GM12878 (cell line): ENCODE results near the gene CRHBP. TPM values are rescaled to one million over a fixed set of nuclear protein-coding genes. Genes with fewer than 3 reads are reported as not detected.

ENCODE experiments used
- ATAC-seq: fragments of 200-7000 bp; cut with Tn5 transposase; 3 replicates; pipeline ENCODE4 v1.9.1; 2020; ENCODE audit warnings: mild to moderate bottlenecking, moderate library complexity
- BruUV-seq: library from RNA; stranded (reverse); fragments of 400-500 nt; replicated peaks from 2 replicates; lab custom pipeline; 2021; lab: Mats Ljungman, UMichigan
- CTCF ChIA-PET: fragments of 300-600 bp; sonication (Branson Sonifier 250); formaldehyde crosslinking; extraction: SDS; loops from one replicate; lab custom pipeline; 2021; ENCODE audit warnings: inconsistent platforms; lab: Yijun Ruan, JAX
- POLR2A ChIA-PET: fragments of 350-600 bp; formaldehyde crosslinking; extraction: SDS; loops from one replicate; lab custom pipeline; 2021; ENCODE audit warnings: inconsistent platforms; lab: Charles Lee
- RAD21 ChIA-PET: fragments of 300-600 bp; sonication (Branson Sonifier 250); formaldehyde crosslinking; loops from one replicate; lab custom pipeline; 2023; ENCODE audit warnings: antibody characterized with exemption; ENCODE audit not compliant: unreplicated experiment; lab: Charles Lee
- SMC1A ChIA-PET: fragments of 300-600 bp; sonication (Branson Sonifier 250); formaldehyde crosslinking; loops from one replicate; lab custom pipeline; 2023; ENCODE audit not compliant: unreplicated experiment, uncharacterized antibody; lab: Charles Lee
- DNase-seq: peaks from one replicate; pipeline ENCODE4 v3.0.0-alpha.2; 2011; ENCODE audit warnings: low read depth, low spot score
- FAIRE-seq: peaks from 3 replicates; lab custom pipeline; 2011; peaks lifted over from hg19 to GRCh38; lab: Jason Lieb, UNC
- H2AFZ ChIP-seq: 2 replicates; pipeline ENCODE4 v1.6.0; 2011; ENCODE audit warnings: low read depth, low read length, control low read depth; ENCODE audit not compliant: control insufficient read depth
- H3K27ac ChIP-seq: 2 replicates; pipeline ENCODE4 v1.5.1; 2011; ENCODE audit warnings: control low read depth; ENCODE audit not compliant: control insufficient read depth, insufficient read depth
- H3K27me3 ChIP-seq, 2 experiments: replicated peaks in 1 of 2; 2 replicates each; pipeline versions ENCODE4 v1.6.0 to v1.6.1; 2011; ENCODE audit warnings: low read length in 1 of 2; ENCODE audit not compliant: control insufficient read depth in 2 of 2, insufficient read depth in 2 of 2
- H3K36me3 ChIP-seq, 2 experiments: 2 replicates each; pipeline ENCODE4 v1.5.1; 2011; ENCODE audit warnings: low read length in 1 of 2; ENCODE audit not compliant: control insufficient read depth in 2 of 2, insufficient read depth in 2 of 2
- H3K4me1 ChIP-seq: 2 replicates; pipeline ENCODE4 v1.6.1; 2011; ENCODE audit warnings: mild to moderate bottlenecking, low read length, moderate library complexity, mixed read lengths; ENCODE audit not compliant: control insufficient read depth, insufficient read depth
- H3K4me2 ChIP-seq: 2 replicates; pipeline ENCODE4 v1.6.0; 2011; ENCODE audit warnings: control low read depth; ENCODE audit not compliant: control insufficient read depth, insufficient read depth
- H3K4me3 ChIP-seq: fragments of 200-600 bp; sonication (generic); 2 replicates; pipeline ENCODE4 v1.5.1; 2016
- H3K79me2 ChIP-seq: 2 replicates; pipeline ENCODE4 v1.6.0; 2011; ENCODE audit warnings: low read length; ENCODE audit not compliant: control insufficient read depth, insufficient read depth
- H3K9ac ChIP-seq: 2 replicates; pipeline ENCODE4 v1.8.0; 2011; ENCODE audit warnings: low read length, control low read depth, mixed read lengths; ENCODE audit not compliant: control insufficient read depth, insufficient read depth
- H3K9me3 ChIP-seq: replicated peaks from 3 replicates; pipeline ENCODE4 v1.5.1; 2011; ENCODE audit warnings: mild to moderate bottlenecking, low read length; ENCODE audit not compliant: control insufficient read depth, insufficient read depth
- H4K20me1 ChIP-seq: 2 replicates; pipeline ENCODE4 v1.6.0; 2011; ENCODE audit not compliant: control insufficient read depth, insufficient read depth
- BMI1 ChIP-seq: fragments of 450-650 bp; IDR thresholded peaks from 2 replicates; pipeline ENCODE4 v1.6.1; 2016; ENCODE audit warnings: mild to moderate bottlenecking, moderate library complexity, borderline replicate concordance
- NR2C2 ChIP-seq: IDR thresholded peaks from 2 replicates; pipeline ENCODE4 v1.6.1; 2011; ENCODE audit warnings: borderline replicate concordance, low read depth; ENCODE audit not compliant: control insufficient read depth, insufficient read length
- PBX3 ChIP-seq: IDR thresholded peaks from 2 replicates; pipeline ENCODE4 v1.6.1; 2011; ENCODE audit warnings: mild to moderate bottlenecking, low read depth, low read length, moderate library complexity; ENCODE audit not compliant: insufficient replicate concordance
- USF2 ChIP-seq: IDR thresholded peaks from 2 replicates; pipeline ENCODE4 v1.6.1; 2011; ENCODE audit warnings: low read depth, low read length, improper control_type of control experiment, borderline replicate concordance
- ZBTB4 ChIP-seq: fragments of 450-650 bp; formaldehyde crosslinking; IDR thresholded peaks from 2 replicates; pipeline ENCODE4 v1.4.0; 2022; ENCODE audit warnings: mild to moderate bottlenecking, moderate library complexity
- ZNF217 ChIP-seq: fragments of 450-650 bp; IDR thresholded peaks from 2 replicates; pipeline ENCODE4 v1.6.1; 2017; ENCODE audit warnings: antibody characterized with exemption, mild to moderate bottlenecking
- ZNF384 ChIP-seq: IDR thresholded peaks from 2 replicates; pipeline ENCODE4 v1.6.1; 2012; ENCODE audit warnings: low read depth, mild to moderate bottlenecking, low read length, improper control_type of control experiment, borderline replicate concordance
- WGBS: methylation state at CpG from one replicate; pipeline ENCODE4 v1.1.6; 2016; ENCODE audit warnings: low lambda C conversion rate; ENCODE audit not compliant: insufficient replicate concordance, insufficient coverage; ENCODE audit errors: missing lambda C conversion rate; 5-methylcytosine and 5-hydroxymethylcytosine counted together
- in situ Hi-C: fragments of 300-500 bp; cut with MboI; formaldehyde crosslinking; loops from 9 replicates; pipeline ENCODE4 v1.14.3; 2018; ENCODE audit warnings: mixed read lengths
- intact Hi-C: fragments of 100-400 bp; cut with micrococcal nuclease; formaldehyde crosslinking; loops from one replicate; pipeline ENCODE4 v1.14.2; 2022; ENCODE audit not compliant: unreplicated experiment
- polyA plus RNA-seq, 11 experiments: library from polyadenylated mRNA; depleted of rRNA in 4 of 11; unstranded in 6 of 11; stranded (reverse) in 5 of 11; fragments of >200 nt; fragmentation: Nextera tagmentation in 4 of 11; fragmentation: Illumina TruSeq in 1 of 11; extraction: Ambion mirVana in 4 of 11; extraction: Trizol in 1 of 11; gene quantifications; 1 replicate in 1 of 11; 2 replicates in 10 of 11; pipeline versions ENCODE4 v1.2.1 to v1.2.3, GENCODE V29; 2011 to 2016; ENCODE audit warnings: inconsistent platforms in 2 of 11, missing spikeins in 2 of 11, low read depth in 1 of 11
- total RNA-seq, 4 experiments: library from RNA; depleted of rRNA in 3 of 4; stranded (reverse); fragments of >200 nt in 3 of 4; fragmentation: Illumina TruSeq in 1 of 4; extraction: Trizol in 1 of 4; gene quantifications; 2 replicates each; pipeline versions ENCODE4 v1.2.1 to v1.2.3, GENCODE V29; 2013 to 2021
- TF ChIP-seq, protein P1 (sequence below): fragments of 450-650 bp; IDR thresholded peaks from 2 replicates; pipeline ENCODE4 v1.6.1; 2016; ENCODE audit warnings: mild to moderate bottlenecking
- TF ChIP-seq, protein P2 (sequence below): fragments of 450-650 bp; IDR thresholded peaks from 2 replicates; pipeline ENCODE4 v1.6.1; 2018; ENCODE audit warnings: mild to moderate bottlenecking, low read depth, moderate library complexity; ENCODE audit not compliant: partially characterized antibody

Gene CRHBP
- total and polyA plus RNA-seq, 10 of the 15 experiments (the other 5 are each of a cell fraction or from before 2014, with no cell fraction given), result 0.04 to 0.32 TPM; not detected in 8

DNA sequence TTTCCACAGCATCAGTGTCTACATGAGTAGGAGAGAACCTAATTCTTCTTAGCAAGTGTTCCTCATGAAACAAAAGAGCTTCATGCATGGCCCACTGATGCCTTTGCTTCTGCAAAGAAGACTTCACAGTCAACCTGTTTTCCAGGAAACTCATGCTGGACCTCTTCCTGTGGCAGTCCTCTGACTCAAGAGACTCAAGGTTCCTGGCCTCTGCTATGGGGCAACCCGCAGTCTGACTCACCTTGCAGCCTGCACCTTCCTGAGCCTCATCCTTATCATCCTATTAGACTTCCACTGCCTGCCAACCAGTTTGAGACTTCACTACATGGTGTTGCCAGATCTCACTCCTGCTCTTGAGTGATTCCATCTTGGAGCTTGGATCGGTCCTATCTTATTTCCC lies 59.8 kb downstream of the CRHBP start:
- Histone ChIP-seq H3K4me1 (no peaks in the 10 kb centered on the region), H3K36me3 (no peaks in the 10 kb centered on the region), H4K20me1 (no peaks in the 10 kb centered on the region), H2AFZ (no peak overlapping the region), H3K27ac (no peak overlapping the region), H3K9me3 (no peaks in the 10 kb centered on the region), H3K27me3 (no peaks in the 10 kb centered on the region; a peak in 1 of 4 replicates), H3K4me3 (no peak overlapping the region), H3K4me2 (no peak overlapping the region), H3K79me2 (no peaks in the 10 kb centered on the region), H3K9ac (no peak overlapping the region)
- SMC1A ChIA-PET, result no interaction called here
- RAD21 ChIA-PET, result no interaction called here
- intact Hi-C loops, result no loop called here
- BruUV-seq, result no TSS peak
- CTCF ChIA-PET, result no interaction called here
- ATAC-seq (no peak), DNase-seq (no peak), FAIRE-seq (no peak)
- 48% methylated on average over 2 of the region's 2 CpGs for WGBS
- in situ Hi-C loops, result no loop called here
- POLR2A ChIA-PET, result no interaction called here
- TF ChIP-seq, protein P1, sequence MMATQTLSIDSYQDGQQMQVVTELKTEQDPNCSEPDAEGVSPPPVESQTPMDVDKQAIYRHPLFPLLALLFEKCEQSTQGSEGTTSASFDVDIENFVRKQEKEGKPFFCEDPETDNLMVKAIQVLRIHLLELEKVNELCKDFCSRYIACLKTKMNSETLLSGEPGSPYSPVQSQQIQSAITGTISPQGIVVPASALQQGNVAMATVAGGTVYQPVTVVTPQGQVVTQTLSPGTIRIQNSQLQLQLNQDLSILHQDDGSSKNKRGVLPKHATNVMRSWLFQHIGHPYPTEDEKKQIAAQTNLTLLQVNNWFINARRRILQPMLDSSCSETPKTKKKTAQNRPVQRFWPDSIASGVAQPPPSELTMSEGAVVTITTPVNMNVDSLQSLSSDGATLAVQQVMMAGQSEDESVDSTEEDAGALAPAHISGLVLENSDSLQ, result no peak
- no peak for TF ChIP-seq USF2
- TF ChIP-seq ZNF217, result no peak
- no peak for TF ChIP-seq BMI1
- TF ChIP-seq, protein P2, sequence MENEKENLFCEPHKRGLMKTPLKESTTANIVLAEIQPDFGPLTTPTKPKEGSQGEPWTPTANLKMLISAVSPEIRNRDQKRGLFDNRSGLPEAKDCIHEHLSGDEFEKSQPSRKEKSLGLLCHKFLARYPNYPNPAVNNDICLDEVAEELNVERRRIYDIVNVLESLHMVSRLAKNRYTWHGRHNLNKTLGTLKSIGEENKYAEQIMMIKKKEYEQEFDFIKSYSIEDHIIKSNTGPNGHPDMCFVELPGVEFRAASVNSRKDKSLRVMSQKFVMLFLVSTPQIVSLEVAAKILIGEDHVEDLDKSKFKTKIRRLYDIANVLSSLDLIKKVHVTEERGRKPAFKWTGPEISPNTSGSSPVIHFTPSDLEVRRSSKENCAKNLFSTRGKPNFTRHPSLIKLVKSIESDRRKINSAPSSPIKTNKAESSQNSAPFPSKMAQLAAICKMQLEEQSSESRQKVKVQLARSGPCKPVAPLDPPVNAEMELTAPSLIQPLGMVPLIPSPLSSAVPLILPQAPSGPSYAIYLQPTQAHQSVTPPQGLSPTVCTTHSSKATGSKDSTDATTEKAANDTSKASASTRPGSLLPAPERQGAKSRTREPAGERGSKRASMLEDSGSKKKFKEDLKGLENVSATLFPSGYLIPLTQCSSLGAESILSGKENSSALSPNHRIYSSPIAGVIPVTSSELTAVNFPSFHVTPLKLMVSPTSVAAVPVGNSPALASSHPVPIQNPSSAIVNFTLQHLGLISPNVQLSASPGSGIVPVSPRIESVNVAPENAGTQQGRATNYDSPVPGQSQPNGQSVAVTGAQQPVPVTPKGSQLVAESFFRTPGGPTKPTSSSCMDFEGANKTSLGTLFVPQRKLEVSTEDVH, result no peak
- no peak for TF ChIP-seq NR2C2
- TF ChIP-seq ZBTB4 (CRISPR knock-in tag), result no peak
- TF ChIP-seq PBX3, result no peak
- TF ChIP-seq ZNF384, result no peak
